Measurements from ENCODE around the gene CCDC187.

The CCDC187 gene

DNA sequence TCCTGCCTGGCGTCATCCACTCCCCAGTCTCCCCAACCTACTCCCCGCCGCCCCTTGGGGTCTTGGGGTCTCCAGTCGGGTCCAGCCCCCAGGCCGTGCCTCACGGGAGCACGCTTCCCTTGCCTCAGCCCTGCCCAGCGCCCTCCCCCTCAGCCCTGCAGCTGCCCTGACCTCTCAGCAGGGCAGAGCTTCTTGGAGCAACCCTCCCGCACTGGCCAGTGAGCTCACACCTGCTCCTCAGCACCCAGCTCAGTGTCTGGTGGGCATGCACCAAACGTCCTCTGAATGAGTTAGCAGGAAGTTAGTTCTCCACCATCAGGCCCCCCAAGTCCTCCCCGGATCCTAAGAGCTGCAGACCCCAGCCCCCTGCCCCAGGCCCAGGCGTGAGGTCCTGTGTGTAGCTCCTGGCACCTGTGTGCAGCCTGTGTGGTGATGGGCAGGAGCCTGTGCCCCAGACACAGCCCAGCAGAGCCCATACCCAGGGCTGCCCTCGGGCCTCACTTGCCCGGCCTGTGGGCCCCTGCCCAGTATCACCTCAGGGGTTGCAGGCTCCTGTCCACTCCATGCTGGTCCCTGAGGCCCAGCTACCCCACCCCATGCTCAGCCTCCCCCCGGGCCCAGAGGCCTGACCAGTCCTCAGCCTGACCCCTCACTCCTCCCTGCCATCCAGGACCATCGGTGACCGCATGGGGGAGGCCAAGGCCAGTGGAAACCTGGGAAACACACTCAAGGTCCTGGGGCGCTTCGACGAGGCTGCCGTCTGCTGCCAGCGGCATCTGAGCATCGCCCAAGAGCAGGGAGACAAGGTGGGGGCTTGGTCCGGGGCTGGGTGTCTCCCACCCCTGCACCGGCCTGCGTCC is 31.6 kb upstream of the CCDC187 start:
- no peak for DNase-seq (ENCODE audit: extremely low read depth, low read depth)
- no peak overlapping the region for H3K4me3 ChIP-seq (replicated peaks; ENCODE audit: low read depth, low read length)
- TF ChIP-seq, protein P1, sequence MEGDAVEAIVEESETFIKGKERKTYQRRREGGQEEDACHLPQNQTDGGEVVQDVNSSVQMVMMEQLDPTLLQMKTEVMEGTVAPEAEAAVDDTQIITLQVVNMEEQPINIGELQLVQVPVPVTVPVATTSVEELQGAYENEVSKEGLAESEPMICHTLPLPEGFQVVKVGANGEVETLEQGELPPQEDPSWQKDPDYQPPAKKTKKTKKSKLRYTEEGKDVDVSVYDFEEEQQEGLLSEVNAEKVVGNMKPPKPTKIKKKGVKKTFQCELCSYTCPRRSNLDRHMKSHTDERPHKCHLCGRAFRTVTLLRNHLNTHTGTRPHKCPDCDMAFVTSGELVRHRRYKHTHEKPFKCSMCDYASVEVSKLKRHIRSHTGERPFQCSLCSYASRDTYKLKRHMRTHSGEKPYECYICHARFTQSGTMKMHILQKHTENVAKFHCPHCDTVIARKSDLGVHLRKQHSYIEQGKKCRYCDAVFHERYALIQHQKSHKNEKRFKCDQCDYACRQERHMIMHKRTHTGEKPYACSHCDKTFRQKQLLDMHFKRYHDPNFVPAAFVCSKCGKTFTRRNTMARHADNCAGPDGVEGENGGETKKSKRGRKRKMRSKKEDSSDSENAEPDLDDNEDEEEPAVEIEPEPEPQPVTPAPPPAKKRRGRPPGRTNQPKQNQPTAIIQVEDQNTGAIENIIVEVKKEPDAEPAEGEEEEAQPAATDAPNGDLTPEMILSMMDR (IDR thresholded peaks at IDR 0.05; ENCODE audit: low read depth, low read length, missing control alignments): no peak

DNA sequence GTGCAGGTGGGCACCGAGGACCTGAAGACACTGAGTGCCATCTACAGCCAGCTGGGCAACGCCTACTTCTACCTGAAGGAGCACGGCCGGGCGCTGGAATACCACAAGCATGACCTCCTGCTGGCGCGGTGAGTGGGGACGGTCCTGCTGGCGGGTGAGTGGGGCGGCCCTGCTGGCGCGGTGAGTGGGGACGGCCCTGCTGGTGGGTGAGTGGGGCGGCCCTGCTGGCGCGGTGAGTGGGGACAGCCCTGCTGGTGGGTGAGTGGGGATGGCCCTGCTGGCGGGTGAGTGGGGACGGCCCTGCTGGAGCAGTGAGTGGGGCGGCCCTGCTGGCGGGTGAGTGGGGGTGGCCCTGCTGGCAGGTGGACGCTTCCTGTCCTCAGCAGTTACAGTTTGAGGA is 30.6 kb upstream of the CCDC187 start:
- TF ChIP-seq, protein P1 (IDR thresholded peaks at IDR 0.05; ENCODE audit: low read depth, low read length, missing control alignments): no peak
- DNase-seq (ENCODE audit: extremely low read depth, low read depth): no peak
- no peak overlapping the region for H3K4me3 ChIP-seq (replicated peaks; ENCODE audit: low read depth, low read length)

DNA sequence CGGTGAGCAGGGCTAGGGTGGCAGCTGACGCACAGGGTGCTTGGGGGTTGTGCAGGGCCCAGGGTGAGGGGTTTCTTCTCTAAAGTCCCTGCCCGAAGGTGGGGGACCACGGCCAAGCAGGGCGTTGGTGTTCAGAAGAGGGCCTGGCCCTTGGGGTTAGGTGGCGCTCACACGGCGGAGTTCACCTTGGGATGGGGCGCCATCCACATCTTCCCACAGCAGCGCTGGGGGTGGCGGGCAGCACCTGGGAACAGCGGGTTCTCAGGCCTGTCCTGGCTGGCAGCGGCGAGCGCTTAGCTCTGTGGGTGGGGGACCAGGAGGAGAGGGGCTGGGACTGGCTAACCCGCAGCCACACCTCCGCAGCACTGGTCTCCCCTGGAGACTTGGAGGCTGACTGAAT is 29.6 kb upstream of the CCDC187 start:
- H3K4me3 ChIP-seq (replicated peaks; ENCODE audit: low read depth, low read length): no peak overlapping the region
- no peak for DNase-seq (ENCODE audit: extremely low read depth, low read depth)
- TF ChIP-seq, protein P1 (IDR thresholded peaks at IDR 0.05; ENCODE audit: low read depth, low read length, missing control alignments): no peak

DNA sequence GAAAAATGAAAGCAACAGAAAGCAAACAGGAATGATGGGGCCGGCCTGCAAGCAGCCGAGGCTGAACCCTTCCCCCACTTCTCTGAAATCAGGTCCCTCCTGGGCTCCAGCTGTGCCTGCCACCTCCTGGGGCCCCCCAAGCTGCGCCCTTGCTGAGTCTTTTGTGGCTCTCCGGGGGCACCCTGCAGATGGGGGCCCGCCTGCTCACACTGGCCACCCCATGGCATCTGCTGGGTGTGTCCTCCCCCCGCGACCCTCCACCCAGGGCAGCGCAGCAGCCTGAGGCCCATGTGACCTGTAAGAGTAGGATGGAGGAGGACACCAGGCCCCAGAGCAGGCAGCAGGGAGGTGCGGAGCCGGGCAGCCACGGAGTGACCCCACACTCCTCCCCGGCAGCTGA is 29.2 kb upstream of the CCDC187 start:
- TF ChIP-seq, protein P1 (IDR thresholded peaks at IDR 0.05; ENCODE audit: low read depth, low read length, missing control alignments): no peak
- no peak for DNase-seq (ENCODE audit: extremely low read depth, low read depth)

DNA sequence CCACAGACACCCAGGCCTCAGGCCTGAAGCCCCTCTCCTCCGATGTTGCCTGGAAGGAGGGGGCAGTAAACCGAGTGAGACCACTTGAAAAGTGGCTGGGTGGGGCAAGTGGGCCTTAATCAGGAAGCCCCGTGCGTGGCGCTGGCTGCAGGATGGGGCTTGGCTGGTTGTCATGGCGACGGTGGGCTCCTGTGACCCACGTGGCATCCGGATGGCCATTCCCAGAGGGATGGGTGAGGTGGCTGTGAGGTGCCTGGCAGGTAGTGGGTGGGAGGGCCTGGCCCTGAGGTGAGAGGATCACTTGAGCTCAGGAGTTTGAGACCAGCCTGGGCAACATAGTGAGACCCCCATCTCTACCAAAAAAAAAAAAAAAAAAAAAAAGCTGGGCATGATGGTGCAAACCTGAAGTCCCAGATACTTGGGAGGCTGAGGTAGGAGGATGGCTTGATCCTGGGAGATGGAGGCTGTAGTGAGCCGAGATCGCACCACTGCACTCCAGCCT is 28.6 kb upstream of the CCDC187 start:
- TF ChIP-seq, protein P1 (IDR thresholded peaks at IDR 0.05; ENCODE audit: low read depth, low read length, missing control alignments): no peak
- no peak overlapping the region for H3K4me3 ChIP-seq (replicated peaks; ENCODE audit: low read depth, low read length)
- no peak for DNase-seq (ENCODE audit: extremely low read depth, low read depth)

More for the DNA sequence above, 29.2 kb upstream of the CCDC187 start:
- H3K4me3 ChIP-seq (replicated peaks; ENCODE audit: low read depth, low read length): no peak overlapping the region

DNA sequence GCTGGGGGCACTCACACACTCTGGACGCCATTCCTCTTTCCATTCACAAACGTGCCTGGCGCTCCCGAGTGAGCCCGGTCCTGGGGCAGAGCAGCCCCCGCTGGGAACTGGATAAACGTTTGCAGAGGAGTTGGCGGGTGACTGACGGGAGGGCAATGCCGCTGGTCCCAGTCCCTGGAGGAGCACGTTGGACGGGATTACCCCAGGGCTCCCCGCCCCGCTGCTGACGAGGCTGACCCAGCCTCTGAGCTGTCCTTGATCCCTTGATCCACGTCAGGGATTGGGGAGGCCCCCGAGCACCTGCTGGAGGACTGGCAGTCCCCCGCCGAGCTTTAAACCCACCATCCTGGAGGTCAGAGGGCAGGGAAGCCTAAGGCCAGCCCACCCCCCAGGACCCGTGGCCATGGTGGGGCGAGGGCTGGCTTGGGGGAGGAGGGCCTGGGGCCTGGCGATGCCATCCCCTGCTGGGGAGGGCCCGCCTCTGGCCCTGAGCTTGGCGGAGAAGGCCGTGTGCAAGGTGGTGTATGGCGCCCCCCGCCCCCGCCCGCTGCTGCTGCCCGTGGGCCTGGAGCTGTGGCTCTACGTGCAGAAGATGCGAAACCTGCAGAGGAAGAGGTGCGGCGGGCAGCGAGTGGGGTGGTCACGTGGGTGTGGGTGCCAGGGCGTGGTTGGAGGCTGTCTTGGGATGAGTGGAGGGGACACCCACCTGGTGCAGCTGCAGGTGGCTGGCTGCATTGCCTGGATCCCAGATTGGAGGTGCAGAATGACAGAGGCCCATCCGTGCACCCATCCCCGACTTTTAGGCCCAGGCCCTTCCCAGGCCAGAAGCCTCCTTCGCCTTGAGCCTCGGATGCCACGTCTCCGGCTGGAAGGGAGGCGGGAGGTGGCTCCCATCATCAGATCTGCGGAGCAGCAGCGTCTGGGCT is 27.9 kb upstream of the CCDC187 start:
- DNase-seq (ENCODE audit: extremely low read depth, low read depth): no peak
- H3K4me3 ChIP-seq (replicated peaks; ENCODE audit: low read depth, low read length): no peak overlapping the region
- TF ChIP-seq, protein P1 (IDR thresholded peaks at IDR 0.05; ENCODE audit: low read depth, low read length, missing control alignments): no peak

Data from HFF-Myc (cell line).